Stimulated activated CD4-positive, alpha-beta T cell treated with anti-CD3 and anti-CD28 coated beads, Interleukin-2, amount 100 ng/mL, for 4 hours (primary cell): ENCODE results near the gene CPNE4.
"Not testable (repeated sequence)": the region's sequence is repeated elsewhere in the genome, so short reads cannot be mapped to it uniquely, and the experiment has no call there.

Source experiments
- DNase-seq: peaks from one replicate; pipeline ENCODE4 v3.0.0-alpha.2; 2020; ENCODE audit warnings: low read depth

The CPNE4 gene

GRCh38 chr3:131957980-131958379 lies 76.8 kb downstream of the CPNE4 start:
- no peak for DNase-seq

GRCh38 chr3:131957511-131957910 lies 77.3 kb downstream of the CPNE4 start:
- no peak for DNase-seq

- DNase-seq = no peak
These were observed 86.0 kb downstream of the CPNE4 start for GRCh38 chr3:131948806-131949205.

- DNase-seq = no peak
These were observed 90.1 kb downstream of the CPNE4 start for GRCh38 chr3:131944676-131945075.

GRCh38 chr3:131933665-131934064 lies 101.1 kb downstream of the CPNE4 start:
- DNase-seq = no peak

GRCh38 chr3:131928593-131928992 lies 106.2 kb downstream of the CPNE4 start:
- DNase-seq = no peak

GRCh38 chr3:131925571-131925970 lies 109.2 kb downstream of the CPNE4 start:
- no peak for DNase-seq

- DNase-seq = no peak
These were observed 112.5 kb downstream of the CPNE4 start for GRCh38 chr3:131922356-131922755.

- no peak for DNase-seq
These were observed 117.8 kb downstream of the CPNE4 start for GRCh38 chr3:131917006-131917405.

- no peak for DNase-seq
These were observed 120.6 kb downstream of the CPNE4 start for GRCh38 chr3:131914090-131914691.

GRCh38 chr3:131912255-131912654 lies 122.6 kb downstream of the CPNE4 start:
- DNase-seq = no peak

- DNase-seq = no peak
These were observed 127.0 kb downstream of the CPNE4 start for GRCh38 chr3:131907796-131908195.

GRCh38 chr3:131903988-131904415 lies 130.8 kb downstream of the CPNE4 start:
- DNase-seq = no peak

- no peak for DNase-seq
These were observed 133.1 kb downstream of the CPNE4 start for GRCh38 chr3:131901686-131902085.

GRCh38 chr3:131900891-131901290 lies 133.9 kb downstream of the CPNE4 start:
- DNase-seq = no peak

GRCh38 chr3:131899021-131899420 lies 135.8 kb downstream of the CPNE4 start:
- DNase-seq = no peak

GRCh38 chr3:131898346-131898745 lies 136.5 kb downstream of the CPNE4 start:
- DNase-seq = no peak

GRCh38 chr3:131896285-131896684 lies 138.5 kb downstream of the CPNE4 start:
- DNase-seq = no peak

- DNase-seq = no peak
These were observed 139.0 kb downstream of the CPNE4 start for GRCh38 chr3:131895766-131896165.

GRCh38 chr3:131892331-131892730 lies 142.5 kb downstream of the CPNE4 start:
- no peak for DNase-seq

GRCh38 chr3:131885871-131886270 lies 148.9 kb downstream of the CPNE4 start:
- DNase-seq = not testable (repeated sequence)

- no peak for DNase-seq
These were observed 151.0 kb downstream of the CPNE4 start for GRCh38 chr3:131883711-131884407.

- DNase-seq = no peak
These were observed 151.7 kb downstream of the CPNE4 start for GRCh38 chr3:131883086-131883485.

GRCh38 chr3:131881777-131882176 lies 153.0 kb downstream of the CPNE4 start:
- no peak for DNase-seq
